Ovary (tissue), 9 donors: ENCODE measurements around the gene CGNL1. TPM values are rescaled to one million over a fixed set of nuclear protein-coding genes. Genes with fewer than 3 reads are reported as not detected.

Experiments used
- DNase-seq, 5 donors: peaks; one replicate each; pipeline ENCODE4 v3.0.0-alpha.2; 2019 to 2020
- H3K27ac ChIP-seq, 2 donors: fragments of 200-600 bp; one replicate each; pipeline versions ENCODE4 v1.5.1 to v1.8.0; 2019 to 2022
- H3K27me3 ChIP-seq: fragments of 200-600 bp; one replicate; pipeline ENCODE4 v1.8.0; 2022
- H3K36me3 ChIP-seq: fragments of 200-600 bp; sonication (generic); one replicate; pipeline ENCODE4 v1.5.1; 2019
- H3K4me1 ChIP-seq: one replicate; pipeline ENCODE4 v1.8.1; 2013; ENCODE audit warnings: mild to moderate bottlenecking, moderate library complexity; ENCODE audit not compliant: insufficient read depth
- H3K4me3 ChIP-seq: fragments of 200-600 bp; sonication (generic); one replicate; pipeline ENCODE4 v1.5.1; 2017
- H3K9me3 ChIP-seq, 2 donors: fragments of 200-600 bp in 1 of 2; sonication (generic) in 1 of 2; one replicate each; pipeline versions ENCODE4 v1.5.1 to v1.8.1; 2013 to 2019; ENCODE audit warnings: mild to moderate bottlenecking in 1 of 2, moderate library complexity in 1 of 2
- CTCF ChIP-seq, 3 donors: fragments of 450-650 bp in 2 of 3; fragments of 200-600 bp in 1 of 3; IDR thresholded peaks; one replicate each; pipeline versions ENCODE4 v1.5.1 to v1.8.0; 2016 to 2022; ENCODE audit warnings: antibody characterized with exemption in 3 of 3, mild to moderate bottlenecking in 1 of 3
- EP300 ChIP-seq: sonication (generic); formaldehyde crosslinking; IDR thresholded peaks from one replicate; pipeline ENCODE4 v1.6.1; 2017; ENCODE audit warnings: antibody characterized with exemption
- POLR2A ChIP-seq: fragments of 450-650 bp; IDR thresholded peaks from one replicate; pipeline ENCODE4 v1.6.1; 2017; ENCODE audit warnings: antibody characterized with exemption, mild to moderate bottlenecking, moderate library complexity
- WGBS, 3 donors: extraction: QIAGEN DNeasy Blood & Tissue Kit in 1 of 3; methylation state at CpG; one replicate each; pipeline versions ENCODE4 v1.1.5 to v1.1.7; 2013 to 2017; 5-methylcytosine and 5-hydroxymethylcytosine counted together
- intact Hi-C, 4 donors: fragments of 100-400 bp; cut with DNase I; formaldehyde crosslinking; loops; one replicate each; pipeline versions ENCODE4 v1.11.0 to v1.15.1; 2022 to 2023
- polyA plus RNA-seq, 2 donors: library from polyadenylated mRNA; stranded (reverse); fragments of 200-250 nt in 1 of 2; fragments of 350-450 nt in 1 of 2; fragmentation: Illumina TruSeq in 1 of 2; extraction: RNeasy Lipid Tissue Mini Kit (QIAGEN cat#74804) in 1 of 2; gene quantifications; one replicate each; pipeline ENCODE4 v1.2.3, GENCODE V29; 2013 to 2014
- total RNA-seq, 7 donors: library from RNA; depleted of rRNA in 2 of 7; stranded (reverse); fragments of >200 nt in 2 of 7; fragmentation: NEBNext Ultra II Directional in 3 of 7; extraction: Animal tissue kit (Norgen Biotek cat#: 25700) in 3 of 7; gene quantifications; one replicate each; pipeline versions ENCODE4 v1.1.0 to v1.2.4, GENCODE V29; 2016 to 2023
- donor health status: DM: no; HTN: no; CAD: no; lungs with moderate emphysema.
- donor health status: DM: no; HTN: no; CAD: no.
- donor health status: Bipolar disorder and iron deficiency.
- donor health status: DM: yes; HTN: yes; CAD: no.
- donor health status: DM: no; HTN: no; CAD: no.
- donor health status: DM: yes; HTN: yes; CAD: no.

CGNL1 gene
- total and polyA plus RNA-seq, 9 donors: 7.8 to 26.1 (median 13.6) TPM

DNA sequence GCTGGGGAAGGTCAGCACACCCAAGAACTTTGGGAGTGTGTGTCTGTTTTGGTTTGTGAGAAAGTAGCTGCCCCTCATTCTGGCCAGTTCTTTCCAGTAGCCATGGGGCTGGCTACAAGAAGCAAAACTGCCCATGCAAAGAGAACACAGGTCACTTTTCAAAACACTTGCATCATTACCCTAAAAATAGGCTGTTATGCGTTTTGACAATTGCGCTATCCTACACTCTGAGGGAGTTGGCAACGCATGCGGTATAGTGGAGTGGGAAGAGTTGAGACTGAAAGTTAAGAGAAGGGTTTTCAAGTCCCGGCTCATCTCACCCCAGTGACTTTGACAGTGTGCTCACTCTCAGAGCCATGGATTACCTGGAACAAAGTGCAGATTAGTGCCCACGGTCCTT is 173.6 kb downstream of the CGNL1 start:
- H3K27me3 ChIP-seq: no peaks in the 10 kb centered on the region
- H3K4me1 ChIP-seq: peaks cover 5% of the 10 kb centered on the region
- 80 to 90% (median 86%) methylated on average over 6 of the region's 6 CpGs for WGBS, 3 donors
- H3K36me3 ChIP-seq: no peaks in the 10 kb centered on the region
- intact Hi-C loops: loop anchor here in 2 of 4 donors (10.0 kb wide), 3 partner anchors 175 to 315 kb away; no protein-coding TSS in a partner anchor
- H3K27ac ChIP-seq: no peak overlapping the region
- TF ChIP-seq EP300: no peak
- TF ChIP-seq CTCF (IDR thresholded peaks at IDR 0.05): no peak
- no peak for TF ChIP-seq POLR2A
- H3K9me3 ChIP-seq: no peaks in the 10 kb centered on the region
- H3K4me3 ChIP-seq: no peak overlapping the region
- no peak for DNase-seq

- H3K27ac ChIP-seq: no peak overlapping the region
- no peak for TF ChIP-seq CTCF (IDR thresholded peaks at IDR 0.05)
- TF ChIP-seq EP300: no peak
- TF ChIP-seq POLR2A: no peak
- 73 to 84% (median 74%) methylated on average over 4 of the region's 4 CpGs for WGBS, 3 donors
- no peaks in the 10 kb centered on the region for H3K27me3 ChIP-seq
- H3K4me1 ChIP-seq: peaks cover 8% of the 10 kb centered on the region
- no peak overlapping the region for H3K4me3 ChIP-seq
- intact Hi-C loops: loop anchor here in 2 of 4 donors (10.0 kb wide), 3 partner anchors 174 to 314 kb away; no protein-coding TSS in a partner anchor
- H3K36me3 ChIP-seq: no peaks in the 10 kb centered on the region
- no peak for DNase-seq
- H3K9me3 ChIP-seq: no peaks in the 10 kb centered on the region
These were observed 174.3 kb downstream of the CGNL1 start for GRCh38 chr15:57550640-57551039.

- intact Hi-C loops: loop anchor here in 2 of 4 donors (10.0 kb wide), 3 partner anchors 173 to 313 kb away; no protein-coding TSS in a partner anchor
- TF ChIP-seq EP300 (no peak), POLR2A (no peak), CTCF (IDR thresholded peaks at IDR 0.05) (no peak)
- Histone ChIP-seq H3K4me3 (no peak overlapping the region), H3K4me1 (peaks cover 8% of the 10 kb centered on the region), H3K36me3 (no peaks in the 10 kb centered on the region), H3K9me3 (no peaks in the 10 kb centered on the region), H3K27ac (no peak overlapping the region), H3K27me3 (no peaks in the 10 kb centered on the region)
- no peak for DNase-seq
- WGBS, 3 donors: 56 to 57% (median 57%) methylated on average over 16 of the region's 16 CpGs
These were observed 175.7 kb downstream of the CGNL1 start for GRCh38 chr15:57551715-57552677.

GRCh38 chr15:57552678-57553334 is 176.5 kb downstream of the CGNL1 start:
- TF ChIP-seq EP300: no peak
- DNase-seq: no peak
- Histone ChIP-seq H3K9me3 (no peaks in the 10 kb centered on the region), H3K4me1 (peaks cover 8% of the 10 kb centered on the region), H3K27me3 (no peaks in the 10 kb centered on the region), H3K27ac (no peak overlapping the region), H3K4me3 (no peak overlapping the region), H3K36me3 (no peaks in the 10 kb centered on the region)
- 94 to 95% (median 94%) methylated on average over 8 of the region's 8 CpGs for WGBS, 3 donors
- intact Hi-C loops: loop anchor here in 2 of 4 donors (10.0 kb wide), 3 partner anchors 172 to 312 kb away; no protein-coding TSS in a partner anchor
